ENCODE measurements around the gene HDAC6.
A peak's percentile ranks its signal among the peaks of the same experiment; 100 is the strongest.
"Not testable (repeated sequence)": the region's sequence is repeated elsewhere in the genome, so short reads cannot be mapped to it uniquely, and the experiment has no call there.

The HDAC6 gene

GRCh38 chrX:48824066-48824465 is 22.2 kb downstream of the HDAC6 start:
- DNase-seq (ENCODE audit: low read depth, low spot score) = no peak

- DNase-seq (ENCODE audit: low read depth, low spot score) = no peak
Measured at GRCh38 chrX:48826135-48826875, 24.4 kb downstream of the HDAC6 start, which contains the start of gene ERAS. TSS of gene ERAS (plus strand) at chrX:48826513. CDS start at chrX:48829124, 2,611 bp downstream.

GRCh38 chrX:48826876-48827653 is 25.2 kb downstream of the HDAC6 start:
- DNase-seq (ENCODE audit: low read depth, low spot score) = no peak

GRCh38 chrX:48827654-48827968 is 25.7 kb downstream of the HDAC6 start:
- peak; percentile 45 for DNase-seq (ENCODE audit: low read depth, low spot score)

GRCh38 chrX:48829016-48829735 is 27.3 kb downstream of the HDAC6 start:
- no peak for DNase-seq (ENCODE audit: low read depth, low spot score)

- DNase-seq (ENCODE audit: low read depth, low spot score) = peak; percentile 22
Measured at GRCh38 chrX:48831136-48831908, 29.5 kb downstream of the HDAC6 start.

- DNase-seq (ENCODE audit: low read depth, low spot score) = peak; percentile 58
Measured at GRCh38 chrX:48831909-48832291, 30.0 kb downstream of the HDAC6 start.

- no peak for DNase-seq (ENCODE audit: low read depth, low spot score)
Measured at GRCh38 chrX:48833542-48834138, 31.8 kb downstream of the HDAC6 start.

- no peak for DNase-seq (ENCODE audit: low read depth, low spot score)
Measured at GRCh38 chrX:48834383-48834709, 32.5 kb downstream of the HDAC6 start.

- DNase-seq (ENCODE audit: low read depth, low spot score) = peak; percentile 50
Measured at GRCh38 chrX:48835524-48836329, 33.9 kb downstream of the HDAC6 start, which contains the start of gene PCSK1N. TSS of gene PCSK1N (minus strand) at chrX:48835610. CDS start at chrX:48835532, 78 bp downstream.

- no peak for DNase-seq (ENCODE audit: low read depth, low spot score)
Measured at GRCh38 chrX:48839686-48840085, 37.8 kb downstream of the HDAC6 start.

- no peak for DNase-seq (ENCODE audit: low read depth, low spot score)
Measured at GRCh38 chrX:48848847-48849246, 47.0 kb downstream of the HDAC6 start.

GRCh38 chrX:48852857-48853256 is 51.0 kb downstream of the HDAC6 start:
- DNase-seq (ENCODE audit: low read depth, low spot score) = no peak

GRCh38 chrX:48853494-48853893 is 51.6 kb downstream of the HDAC6 start:
- not testable (repeated sequence) for DNase-seq (ENCODE audit: low read depth, low spot score)

GRCh38 chrX:48854121-48854804 is 52.4 kb downstream of the HDAC6 start:
- peak; percentile 25 for DNase-seq (ENCODE audit: low read depth, low spot score)

GRCh38 chrX:48854898-48855297 is 53.0 kb downstream of the HDAC6 start:
- DNase-seq (ENCODE audit: low read depth, low spot score) = peak; percentile 35

GRCh38 chrX:48864210-48864609 is 62.3 kb downstream of the HDAC6 start:
- DNase-seq (ENCODE audit: low read depth, low spot score) = no peak

GRCh38 chrX:48872017-48872416 is 70.2 kb downstream of the HDAC6 start:
- not testable (repeated sequence) for DNase-seq (ENCODE audit: low read depth, low spot score)
